K562 (cell line): ENCODE data around the gene AUNIP.

Experiments
- CBX5 ChIP-seq: IDR thresholded peaks from 2 replicates; pipeline ENCODE4 v1.6.1; 2014; ENCODE audit warnings: low read depth, borderline replicate concordance
- ZNF134 ChIP-seq: fragments of 250-450 bp; sonication (Bioruptor Pico); conservative IDR thresholded peaks from 2 replicates; pipeline ENCODE4 v1.4.0; 2020
- ZNF274 ChIP-seq: IDR thresholded peaks from 2 replicates; pipeline ENCODE4 v1.6.1; 2011; ENCODE audit warnings: low read depth, mild to moderate bottlenecking, low read length, moderate library complexity, borderline replicate concordance
- TF ChIP-seq, protein P1 (sequence below): sonication (generic); formaldehyde crosslinking; IDR thresholded peaks from 2 replicates; pipeline ENCODE4 v1.4.0; 2020; ENCODE audit warnings: mild to moderate bottlenecking, missing genetic modification reagents
- TF ChIP-seq, protein P2 (sequence below): sonication (generic); formaldehyde crosslinking; IDR thresholded peaks from 2 replicates; pipeline ENCODE4 v1.8.0; 2022; ENCODE audit warnings: mild to moderate bottlenecking, missing genetic modification reagents

DNA sequence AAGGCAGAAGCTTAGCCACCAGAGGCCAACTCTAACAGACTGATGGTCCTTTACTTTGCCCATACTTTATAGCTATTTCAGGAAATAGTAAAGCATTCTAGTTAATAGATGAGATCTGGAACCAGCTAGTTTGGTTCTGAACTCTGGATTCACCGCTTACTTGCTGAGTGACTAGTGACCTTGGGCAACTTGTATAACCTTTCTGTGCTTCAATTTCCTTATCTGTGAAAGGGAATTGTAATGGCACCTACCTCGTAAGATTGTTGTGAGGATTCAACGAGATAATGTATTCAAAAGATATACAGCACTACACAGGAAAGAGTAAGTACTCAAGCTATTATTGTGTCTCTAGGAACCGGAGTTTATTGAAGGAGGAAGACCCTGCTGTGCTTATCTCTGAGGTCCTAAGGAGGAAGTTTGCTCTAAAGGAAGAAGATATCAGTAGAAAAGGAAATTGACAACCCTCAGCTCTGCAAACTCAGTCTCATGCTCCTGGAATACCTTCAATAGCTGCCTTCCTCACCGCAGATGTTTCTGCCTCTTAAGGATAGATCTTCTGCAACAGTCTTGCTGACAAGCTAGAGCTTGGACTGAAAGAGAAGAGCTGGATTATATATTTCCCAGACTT is 27.6 kb downstream of the AUNIP start:
- TF ChIP-seq, protein P1, sequence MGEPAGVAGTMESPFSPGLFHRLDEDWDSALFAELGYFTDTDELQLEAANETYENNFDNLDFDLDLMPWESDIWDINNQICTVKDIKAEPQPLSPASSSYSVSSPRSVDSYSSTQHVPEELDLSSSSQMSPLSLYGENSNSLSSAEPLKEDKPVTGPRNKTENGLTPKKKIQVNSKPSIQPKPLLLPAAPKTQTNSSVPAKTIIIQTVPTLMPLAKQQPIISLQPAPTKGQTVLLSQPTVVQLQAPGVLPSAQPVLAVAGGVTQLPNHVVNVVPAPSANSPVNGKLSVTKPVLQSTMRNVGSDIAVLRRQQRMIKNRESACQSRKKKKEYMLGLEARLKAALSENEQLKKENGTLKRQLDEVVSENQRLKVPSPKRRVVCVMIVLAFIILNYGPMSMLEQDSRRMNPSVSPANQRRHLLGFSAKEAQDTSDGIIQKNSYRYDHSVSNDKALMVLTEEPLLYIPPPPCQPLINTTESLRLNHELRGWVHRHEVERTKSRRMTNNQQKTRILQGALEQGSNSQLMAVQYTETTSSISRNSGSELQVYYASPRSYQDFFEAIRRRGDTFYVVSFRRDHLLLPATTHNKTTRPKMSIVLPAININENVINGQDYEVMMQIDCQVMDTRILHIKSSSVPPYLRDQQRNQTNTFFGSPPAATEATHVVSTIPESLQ (CRISPR knock-in tag) = no peak
- TF ChIP-seq, protein P2, sequence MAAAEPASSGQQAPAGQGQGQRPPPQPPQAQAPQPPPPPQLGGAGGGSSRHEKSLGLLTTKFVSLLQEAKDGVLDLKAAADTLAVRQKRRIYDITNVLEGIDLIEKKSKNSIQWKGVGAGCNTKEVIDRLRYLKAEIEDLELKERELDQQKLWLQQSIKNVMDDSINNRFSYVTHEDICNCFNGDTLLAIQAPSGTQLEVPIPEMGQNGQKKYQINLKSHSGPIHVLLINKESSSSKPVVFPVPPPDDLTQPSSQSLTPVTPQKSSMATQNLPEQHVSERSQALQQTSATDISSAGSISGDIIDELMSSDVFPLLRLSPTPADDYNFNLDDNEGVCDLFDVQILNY (CRISPR knock-in tag) = no peak
- TF ChIP-seq CBX5 = no peak
- TF ChIP-seq ZNF274 = no peak
- TF ChIP-seq ZNF134 (CRISPR knock-in tag) = no peak
